Esophagus muscularis mucosa (tissue), 4 donors: Measurements from ENCODE around the gene SLC39A6. TPM values are rescaled to one million over a fixed set of nuclear protein-coding genes. Genes with fewer than 3 reads are reported as not detected.

Source experiments
- DNase-seq: peaks from one replicate; pipeline ENCODE4 v3.0.0-alpha.2; 2017; ENCODE audit errors: extremely low spot score
- H3K27ac ChIP-seq, 4 donors: fragments of 200-600 bp; sonication (generic); replicated peaks in 1 of 4; 1 replicate in 3 of 4; 2 replicates in 1 of 4; pipeline ENCODE4 v1.5.1; 2016 to 2019; ENCODE audit warnings: mild to moderate bottlenecking in 1 of 4
- H3K27me3 ChIP-seq, 4 donors: fragments of 200-600 bp; sonication (generic); one replicate each; pipeline versions ENCODE4 v1.5.1 to v1.6.0; 2016 to 2019
- H3K36me3 ChIP-seq, 4 donors: fragments of 200-600 bp; sonication (generic); one replicate each; pipeline ENCODE4 v1.5.1; 2016 to 2019
- H3K4me1 ChIP-seq, 4 donors: fragments of 200-600 bp; sonication (generic); one replicate each; pipeline ENCODE4 v1.5.1; 2016 to 2019
- H3K4me3 ChIP-seq, 4 donors: fragments of 200-600 bp; sonication (generic); 1 replicate in 2 of 4; 2 replicates in 2 of 4; pipeline ENCODE4 v1.5.1; 2016 to 2019; ENCODE audit warnings: mild to moderate bottlenecking in 4 of 4, moderate library complexity in 1 of 4
- H3K9me3 ChIP-seq, 4 donors: fragments of 200-600 bp; sonication (generic); 1 replicate in 3 of 4; 2 replicates in 1 of 4; pipeline ENCODE4 v1.5.1; 2016 to 2019
- CTCF ChIP-seq, 3 experiments: fragments of 200-600 bp in 2 of 3; fragments of 450-650 bp in 1 of 3; sonication (generic) in 2 of 3; IDR thresholded peaks; one replicate each; pipeline ENCODE4 v1.5.1; 2017 to 2019; ENCODE audit warnings: antibody characterized with exemption in 3 of 3, mild to moderate bottlenecking in 2 of 3, moderate library complexity in 1 of 3
- EP300 ChIP-seq: sonication (generic); formaldehyde crosslinking; IDR thresholded peaks from one replicate; pipeline ENCODE4 v1.6.1; 2017; ENCODE audit warnings: antibody characterized with exemption
- POLR2A ChIP-seq: fragments of 450-650 bp; IDR thresholded peaks from one replicate; pipeline ENCODE4 v1.6.1; 2017; ENCODE audit warnings: antibody characterized with exemption, moderate library complexity, mild to moderate bottlenecking, low read depth
- POLR2AphosphoS5 ChIP-seq, 2 donors: sonication (generic); formaldehyde crosslinking; IDR thresholded peaks; one replicate each; pipeline ENCODE4 v1.6.1; 2017; ENCODE audit warnings: antibody characterized with exemption in 2 of 2
- WGBS: methylation state at CpG from one replicate; pipeline ENCODE4 v1.1.5; 2018; 5-methylcytosine and 5-hydroxymethylcytosine counted together
- intact Hi-C: fragments of 100-400 bp; cut with DNase I; formaldehyde crosslinking; loops from one replicate; pipeline ENCODE4 v1.15.1; 2023
- total RNA-seq, 4 donors: library from RNA; depleted of rRNA; stranded (reverse); fragments of >200 nt; gene quantifications; one replicate each; pipeline versions ENCODE4 v1.1.0 to v1.2.1, GENCODE V29; 2016

The SLC39A6 gene
- total RNA-seq, 4 donors from 2014 or later, result 26.6 to 39.1 (median 33.5) TPM

GRCh38 chr18:36108601-36109000, 20.5 kb downstream of the SLC39A6 start:
- H3K4me1 ChIP-seq, result no peaks in the 10 kb centered on the region
- H3K4me3 ChIP-seq, result no peak overlapping the region
- intact Hi-C loops, result no loop called here
- no peak for DNase-seq
- H3K9me3 ChIP-seq, result no peaks in the 10 kb centered on the region
- no peak overlapping the region for H3K27ac ChIP-seq
- no peaks in the 10 kb centered on the region for H3K27me3 ChIP-seq
- peaks cover 23 to 55% (median 34%) of the 10 kb centered on the region in 4 donors for H3K36me3 ChIP-seq
- TF ChIP-seq POLR2AphosphoS5 (IDR thresholded peaks at IDR 0.05) (no peak), POLR2A (no peak), EP300 (no peak), CTCF (IDR thresholded peaks at IDR 0.05) (no peak)
- 92% methylated on average over 5 of the region's 5 CpGs for whole genome bisulfite sequencing

- Histone ChIP-seq H3K4me3 (no peak overlapping the region), H3K27me3 (no peaks in the 10 kb centered on the region), H3K9me3 (no peaks in the 10 kb centered on the region), H3K4me1 (no peaks in the 10 kb centered on the region), H3K27ac (no peak overlapping the region), H3K36me3 (peaks cover 19 to 51% (median 30%) of the 10 kb centered on the region in 4 donors)
- intact Hi-C loops, result no loop called here
- TF ChIP-seq POLR2AphosphoS5 (IDR thresholded peaks at IDR 0.05), result no peak
- TF ChIP-seq CTCF (IDR thresholded peaks at IDR 0.05), result no peak
- no peak for TF ChIP-seq POLR2A
- no peak for TF ChIP-seq EP300
- no peak for DNase-seq
- WGBS, result 46% methylated on average over 2 of the region's 2 CpGs
These were observed 20.9 kb downstream of the SLC39A6 start for GRCh38 chr18:36108196-36108595.

GRCh38 chr18:36107477-36107876, 21.7 kb downstream of the SLC39A6 start:
- Histone ChIP-seq H3K36me3 (peaks cover 16 to 43% (median 24%) of the 10 kb centered on the region in 4 donors), H3K27me3 (no peaks in the 10 kb centered on the region), H3K9me3 (no peaks in the 10 kb centered on the region), H3K27ac (no peak overlapping the region), H3K4me3 (no peak overlapping the region), H3K4me1 (no peaks in the 10 kb centered on the region)
- intact Hi-C loops, result no loop called here
- DNase-seq, result no peak
- no peak for TF ChIP-seq EP300
- TF ChIP-seq CTCF (IDR thresholded peaks at IDR 0.05), result no peak
- no peak for TF ChIP-seq POLR2A
- TF ChIP-seq POLR2AphosphoS5 (IDR thresholded peaks at IDR 0.05), result no peak

GRCh38 chr18:36104749-36105148, 24.4 kb downstream of the SLC39A6 start:
- Histone ChIP-seq H3K27ac (no peak overlapping the region), H3K9me3 (no peaks in the 10 kb centered on the region), H3K36me3 (peaks cover 0 to 18% (median 2%) of the 10 kb centered on the region in 4 donors), H3K27me3 (peaks cover 0 to 11% (median 0%) of the 10 kb centered on the region in 4 donors), H3K4me3 (no peak overlapping the region), H3K4me1 (no peaks in the 10 kb centered on the region)
- 98% methylated on average over 2 of the region's 2 CpGs for WGBS
- intact Hi-C loops, result no loop called here
- DNase-seq, result no peak
- no peak for TF ChIP-seq POLR2AphosphoS5 (IDR thresholded peaks at IDR 0.05)
- TF ChIP-seq CTCF (IDR thresholded peaks at IDR 0.05), result no peak
- TF ChIP-seq EP300, result no peak
- TF ChIP-seq POLR2A, result no peak

- DNase-seq, result no peak
- Histone ChIP-seq H3K9me3 (no peaks in the 10 kb centered on the region), H3K27ac (no peak overlapping the region), H3K36me3 (no peaks in the 10 kb centered on the region), H3K4me3 (no peak overlapping the region), H3K4me1 (no peaks in the 10 kb centered on the region), H3K27me3 (peaks cover 0 to 11% (median 0%) of the 10 kb centered on the region in 4 donors)
- TF ChIP-seq POLR2AphosphoS5 (IDR thresholded peaks at IDR 0.05), result no peak
- no peak for TF ChIP-seq EP300
- TF ChIP-seq CTCF (IDR thresholded peaks at IDR 0.05), result no peak
- TF ChIP-seq POLR2A, result no peak
- WGBS, result 96% methylated on average over 7 of the region's 7 CpGs
- intact Hi-C loops, result no loop called here
These were observed 27.2 kb downstream of the SLC39A6 start for GRCh38 chr18:36101943-36102342.
